GM19467 (cell line): ENCODE data around the gene HNRNPDL.
"Not testable (repeated sequence)": the region's sequence is repeated elsewhere in the genome, so short reads cannot be mapped to it uniquely, and the experiment has no call there.

ENCODE experiments used
- ATAC-seq: cut with Tn5 transposase; IDR thresholded peaks from one replicate; pipeline ENCODE4 v1.9.1; 2021; ENCODE audit warnings: mild to moderate bottlenecking, moderate library complexity; ENCODE audit not compliant: unreplicated experiment

The HNRNPDL gene

GRCh38 chr4:82390061-82390460, 40.2 kb downstream of the HNRNPDL start:
- ATAC-seq = not testable (repeated sequence)

GRCh38 chr4:82388405-82388804, 41.9 kb downstream of the HNRNPDL start:
- ATAC-seq = no peak

GRCh38 chr4:82386312-82386711, 44.0 kb downstream of the HNRNPDL start:
- not testable (repeated sequence) for ATAC-seq

- no peak for ATAC-seq
Observed at GRCh38 chr4:82382751-82383150, 47.5 kb downstream of the HNRNPDL start.

DNA sequence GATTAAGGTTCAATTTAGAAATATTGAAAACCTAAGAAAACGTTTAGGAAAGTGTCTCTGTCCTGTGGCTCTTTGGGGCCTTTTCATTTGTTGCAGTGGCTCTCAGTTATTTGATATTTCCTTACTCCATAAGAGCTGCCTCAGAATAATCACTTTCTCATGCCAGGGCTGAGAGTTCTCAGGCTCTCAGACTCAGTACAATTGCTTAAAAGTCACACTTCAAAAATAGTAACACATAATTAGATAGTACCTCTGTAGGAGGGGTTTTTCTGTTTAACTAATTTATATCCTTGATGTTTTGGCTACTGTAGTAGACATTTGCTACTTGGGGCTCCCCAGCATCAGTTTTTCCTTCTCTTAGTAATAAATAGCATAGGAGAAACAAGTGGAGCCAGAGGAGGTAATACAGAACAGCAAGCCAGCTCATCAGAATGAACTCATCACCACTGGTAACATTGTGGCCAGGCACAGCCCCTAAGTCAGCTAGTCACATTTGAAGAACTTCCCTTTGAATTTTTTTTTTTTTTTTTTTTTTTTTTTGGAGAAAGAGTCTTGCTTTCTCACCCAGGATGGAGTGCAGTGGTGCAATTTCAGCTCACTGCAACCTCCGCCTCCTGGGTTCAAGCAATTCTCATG, 48.5 kb downstream of the HNRNPDL start:
- ATAC-seq = no peak

DNA sequence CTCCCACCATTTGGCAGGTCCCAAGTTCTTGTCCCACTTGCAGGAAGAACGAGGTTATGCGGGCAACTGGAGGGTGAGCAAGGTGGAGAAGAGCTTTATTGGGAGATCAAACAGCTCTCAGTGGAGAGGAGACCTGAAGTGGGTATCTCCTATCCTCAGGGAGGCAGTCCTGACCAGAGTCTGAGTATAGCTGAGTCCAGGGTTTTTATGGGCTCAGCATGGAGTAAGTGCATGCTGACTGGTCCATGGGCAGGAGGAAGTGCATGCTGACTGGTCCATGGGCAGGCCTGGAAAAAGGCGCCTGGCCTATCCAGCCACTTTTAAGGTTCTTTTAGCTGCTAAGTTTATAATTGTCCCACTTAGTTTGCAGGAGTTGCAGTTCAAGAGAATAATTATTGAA, 49.0 kb downstream of the HNRNPDL start:
- ATAC-seq = no peak

DNA sequence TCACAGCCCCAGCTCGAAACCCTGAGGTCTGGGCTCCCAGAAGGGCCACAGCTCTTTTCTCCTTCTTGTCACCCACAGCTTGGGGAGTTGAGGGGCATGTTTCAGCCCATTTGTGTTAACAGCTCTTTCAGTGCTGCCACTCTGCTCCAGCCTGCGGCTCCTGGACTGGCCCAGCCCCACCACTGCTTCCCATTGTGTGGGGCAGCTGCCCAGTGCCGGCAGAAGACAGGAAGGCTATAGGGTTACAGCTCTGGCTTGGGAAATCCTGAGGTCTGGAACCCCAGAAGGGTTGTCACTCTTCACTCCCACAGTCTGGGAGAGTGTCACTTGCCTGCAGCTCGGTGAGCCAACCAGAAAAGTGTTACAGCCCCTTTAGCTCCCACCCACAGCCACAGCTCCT, 49.4 kb downstream of the HNRNPDL start:
- ATAC-seq = no peak

DNA sequence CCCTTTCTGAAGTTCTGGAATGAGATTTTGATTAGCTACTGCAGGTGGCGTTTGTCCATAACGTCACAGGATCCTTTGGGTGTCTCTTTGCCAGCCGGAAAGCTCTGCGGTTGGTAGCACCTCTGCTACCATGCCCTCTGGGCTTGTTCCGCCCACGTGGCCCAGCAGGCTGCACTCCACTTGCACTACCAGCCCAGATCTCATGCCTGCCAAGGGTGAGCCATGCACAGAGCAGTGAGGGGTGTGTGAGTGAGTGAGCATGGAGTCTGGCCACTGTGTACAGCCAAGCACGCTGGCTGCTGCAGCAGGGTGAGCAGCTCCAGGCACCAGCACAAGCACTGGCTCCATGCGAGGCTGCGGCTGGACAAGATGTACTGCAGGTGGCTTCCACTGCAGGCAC, 49.9 kb downstream of the HNRNPDL start:
- no peak for ATAC-seq

- ATAC-seq = no peak
Observed at GRCh38 chr4:82376109-82376508, 54.2 kb downstream of the HNRNPDL start.

GRCh38 chr4:82373816-82374625, 56.2 kb downstream of the HNRNPDL start, which contains the start of gene HNRNPD:
HNRNPD (minus strand) TSS chr4:82373991; CDS start chr4:82373678, 313 bp downstream.
- ATAC-seq = peak; percentile 94

DNA sequence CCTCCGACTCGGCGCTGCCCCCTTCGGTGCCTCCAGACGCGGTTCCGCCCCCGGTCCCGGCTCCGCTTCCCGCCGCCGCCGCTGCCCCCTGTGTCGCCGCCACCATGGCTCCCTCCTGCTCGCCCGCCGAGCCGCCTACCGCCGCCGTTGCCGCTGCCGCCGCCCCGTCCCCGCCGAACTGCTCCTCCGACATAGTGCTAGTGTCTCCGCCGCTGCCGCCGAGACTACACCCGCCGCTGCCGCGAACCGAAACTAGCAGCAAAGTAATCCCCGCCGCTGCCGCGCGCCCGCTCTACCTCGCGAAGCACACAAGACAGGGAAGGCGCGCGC, 56.8 kb downstream of the HNRNPDL start:
- peak; percentile 8 for ATAC-seq
